Retinal pigment epithelial cell (primary cell): ENCODE results near the gene CCDC80.

ENCODE experiments used
- DNase-seq: peaks from one replicate; pipeline ENCODE4 v3.0.0-alpha.2; 2010; ENCODE audit warnings: low read depth
- H3K4me3 ChIP-seq: 2 replicates; pipeline ENCODE4 v1.5.1; 2011; ENCODE audit warnings: mild to moderate bottlenecking, low read length, control low read depth, moderate library complexity
- CTCF ChIP-seq: conservative IDR thresholded peaks from 2 replicates; pipeline ENCODE4 v1.5.1; 2011; ENCODE audit warnings: low read depth, low read length, control low read depth, inconsistent platforms

Gene CCDC80

GRCh38 chr3:112597945-112598344 is 43.0 kb downstream of the CCDC80 start:
- H3K4me3 ChIP-seq = no peak overlapping the region
- DNase-seq = no peak
- TF ChIP-seq CTCF = no peak

GRCh38 chr3:112594856-112595255 is 46.1 kb downstream of the CCDC80 start:
- TF ChIP-seq CTCF = no peak
- no peak for DNase-seq
- no peak overlapping the region for H3K4me3 ChIP-seq

GRCh38 chr3:112593258-112593657 is 47.7 kb downstream of the CCDC80 start:
- TF ChIP-seq CTCF = no peak
- DNase-seq = no peak
- H3K4me3 ChIP-seq = no peak overlapping the region

- no peak for DNase-seq
- H3K4me3 ChIP-seq = no peak overlapping the region
- no peak for TF ChIP-seq CTCF
Measured at GRCh38 chr3:112587336-112587735, 53.6 kb downstream of the CCDC80 start.

- no peak overlapping the region for H3K4me3 ChIP-seq
- no peak for TF ChIP-seq CTCF
Measured at GRCh38 chr3:112585782-112586181, 55.2 kb downstream of the CCDC80 start.

GRCh38 chr3:112583105-112583504 is 57.8 kb downstream of the CCDC80 start:
- no peak overlapping the region for H3K4me3 ChIP-seq
- no peak for TF ChIP-seq CTCF
- DNase-seq = no peak

More at GRCh38 chr3:112585782-112586181, 55.2 kb downstream of the CCDC80 start:
- no peak for DNase-seq

GRCh38 chr3:112582244-112582874 is 58.6 kb downstream of the CCDC80 start:
- DNase-seq = peak; percentile 37
- peak; percentile 67 for TF ChIP-seq CTCF

More at GRCh38 chr3:112582244-112582874, 58.6 kb downstream of the CCDC80 start:
- H3K4me3 ChIP-seq = no peak overlapping the region
